Measurements from ENCODE around the gene MTIF2. TPM values are rescaled to one million over a fixed set of nuclear protein-coding genes. Genes with fewer than 3 reads are reported as not detected.

MTIF2 gene
- polyA plus RNA-seq, 2 of the 4 experiments (the other 2 are of a cell fraction) = 47.2 to 91.6 TPM

DNA sequence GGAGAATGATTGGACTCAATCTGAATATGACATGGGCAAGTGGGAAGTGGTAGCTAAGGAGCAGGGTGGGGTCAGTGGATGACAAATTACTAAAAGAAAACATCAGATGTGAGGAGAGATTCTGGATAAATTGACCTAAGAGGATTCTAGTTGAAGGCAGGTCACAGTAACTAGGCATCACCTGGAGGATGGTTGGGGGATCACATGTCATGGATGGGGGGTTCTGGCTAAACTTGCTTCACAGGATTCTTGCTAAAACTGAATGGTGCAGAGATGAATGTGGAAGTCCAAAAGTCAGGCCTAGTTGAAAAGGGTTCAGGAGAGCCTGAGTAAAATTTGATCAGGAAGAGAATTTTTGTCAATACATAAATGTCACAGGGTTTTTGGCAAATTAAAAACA lies 55.2 kb downstream of the MTIF2 start:
- DNase-seq (ENCODE audit: low read depth in 1 of 2, low spot score in 1 of 2) (no peak), FAIRE-seq (no peak), ATAC-seq (no peak)
- ChIA-PET POLR2A (no interaction called here), CTCF (interaction anchor here (1.1 kb wide), 1 partner anchor 46 kb away, joined by 3 read pairs; no protein-coding TSS in a partner anchor)
- Histone ChIP-seq H3K4me2 (no peak overlapping the region), H3K27ac (no peak overlapping the region), H3K9me3 (no peaks in the 10 kb centered on the region), H3K4me1 (no peaks in the 10 kb centered on the region), H3K4me3 (no peak overlapping the region)
- no peak for TF ChIP-seq SREBF2 (IDR thresholded peaks at IDR 0.05)
- TF ChIP-seq CHD4 (IDR thresholded peaks at IDR 0.05; ENCODE audit: borderline replicate concordance) = no peak
- TF ChIP-seq, protein P1, sequence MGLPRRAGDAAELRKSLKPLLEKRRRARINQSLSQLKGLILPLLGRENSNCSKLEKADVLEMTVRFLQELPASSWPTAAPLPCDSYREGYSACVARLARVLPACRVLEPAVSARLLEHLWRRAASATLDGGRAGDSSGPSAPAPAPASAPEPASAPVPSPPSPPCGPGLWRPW (IDR thresholded peaks at IDR 0.05) = no peak
- no peak for TF ChIP-seq EHMT2 (IDR thresholded peaks at IDR 0.05; ENCODE audit: low read depth)
- TF ChIP-seq RCOR1 (IDR thresholded peaks at IDR 0.05; ENCODE audit: low read depth, low read length) = no peak
- TF ChIP-seq, protein P2, sequence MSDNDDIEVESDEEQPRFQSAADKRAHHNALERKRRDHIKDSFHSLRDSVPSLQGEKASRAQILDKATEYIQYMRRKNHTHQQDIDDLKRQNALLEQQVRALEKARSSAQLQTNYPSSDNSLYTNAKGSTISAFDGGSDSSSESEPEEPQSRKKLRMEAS (IDR thresholded peaks at IDR 0.05) = no peak
- TF ChIP-seq KDM5A (IDR thresholded peaks at IDR 0.05) = no peak
- no peak for TF ChIP-seq CHD2 (IDR thresholded peaks at IDR 0.05; ENCODE audit: low read length, partially characterized antibody)
- no peak for TF ChIP-seq USF2 (IDR thresholded peaks at IDR 0.05)
- no peak for TF ChIP-seq POLR2AphosphoS2 (conservative IDR thresholded peaks at IDR 0.05; ENCODE audit: low read length)
- TF ChIP-seq CBX8 (IDR thresholded peaks at IDR 0.05) = no peak
- TF ChIP-seq, protein P3, sequence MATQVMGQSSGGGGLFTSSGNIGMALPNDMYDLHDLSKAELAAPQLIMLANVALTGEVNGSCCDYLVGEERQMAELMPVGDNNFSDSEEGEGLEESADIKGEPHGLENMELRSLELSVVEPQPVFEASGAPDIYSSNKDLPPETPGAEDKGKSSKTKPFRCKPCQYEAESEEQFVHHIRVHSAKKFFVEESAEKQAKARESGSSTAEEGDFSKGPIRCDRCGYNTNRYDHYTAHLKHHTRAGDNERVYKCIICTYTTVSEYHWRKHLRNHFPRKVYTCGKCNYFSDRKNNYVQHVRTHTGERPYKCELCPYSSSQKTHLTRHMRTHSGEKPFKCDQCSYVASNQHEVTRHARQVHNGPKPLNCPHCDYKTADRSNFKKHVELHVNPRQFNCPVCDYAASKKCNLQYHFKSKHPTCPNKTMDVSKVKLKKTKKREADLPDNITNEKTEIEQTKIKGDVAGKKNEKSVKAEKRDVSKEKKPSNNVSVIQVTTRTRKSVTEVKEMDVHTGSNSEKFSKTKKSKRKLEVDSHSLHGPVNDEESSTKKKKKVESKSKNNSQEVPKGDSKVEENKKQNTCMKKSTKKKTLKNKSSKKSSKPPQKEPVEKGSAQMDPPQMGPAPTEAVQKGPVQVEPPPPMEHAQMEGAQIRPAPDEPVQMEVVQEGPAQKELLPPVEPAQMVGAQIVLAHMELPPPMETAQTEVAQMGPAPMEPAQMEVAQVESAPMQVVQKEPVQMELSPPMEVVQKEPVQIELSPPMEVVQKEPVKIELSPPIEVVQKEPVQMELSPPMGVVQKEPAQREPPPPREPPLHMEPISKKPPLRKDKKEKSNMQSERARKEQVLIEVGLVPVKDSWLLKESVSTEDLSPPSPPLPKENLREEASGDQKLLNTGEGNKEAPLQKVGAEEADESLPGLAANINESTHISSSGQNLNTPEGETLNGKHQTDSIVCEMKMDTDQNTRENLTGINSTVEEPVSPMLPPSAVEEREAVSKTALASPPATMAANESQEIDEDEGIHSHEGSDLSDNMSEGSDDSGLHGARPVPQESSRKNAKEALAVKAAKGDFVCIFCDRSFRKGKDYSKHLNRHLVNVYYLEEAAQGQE (IDR thresholded peaks at IDR 0.05) = no peak
- no peak for TF ChIP-seq RAD21 (conservative IDR thresholded peaks at IDR 0.05 in 1 of 2, IDR thresholded peaks at IDR 0.05 in 1 of 2)
- TF ChIP-seq HEYL (CRISPR knock-in tag; IDR thresholded peaks at IDR 0.05) = no peak
- TF ChIP-seq ESRRA (IDR thresholded peaks at IDR 0.05; ENCODE audit: borderline replicate concordance, low read length) = no peak
- TF ChIP-seq NPAS2 (CRISPR knock-in tag; IDR thresholded peaks at IDR 0.05; ENCODE audit: borderline replicate concordance) = no peak
- no peak for TF ChIP-seq ZSCAN20 (CRISPR knock-in tag; IDR thresholded peaks at IDR 0.05)
- TF ChIP-seq CTCF (IDR thresholded peaks at IDR 0.05) = no peak

DNA sequence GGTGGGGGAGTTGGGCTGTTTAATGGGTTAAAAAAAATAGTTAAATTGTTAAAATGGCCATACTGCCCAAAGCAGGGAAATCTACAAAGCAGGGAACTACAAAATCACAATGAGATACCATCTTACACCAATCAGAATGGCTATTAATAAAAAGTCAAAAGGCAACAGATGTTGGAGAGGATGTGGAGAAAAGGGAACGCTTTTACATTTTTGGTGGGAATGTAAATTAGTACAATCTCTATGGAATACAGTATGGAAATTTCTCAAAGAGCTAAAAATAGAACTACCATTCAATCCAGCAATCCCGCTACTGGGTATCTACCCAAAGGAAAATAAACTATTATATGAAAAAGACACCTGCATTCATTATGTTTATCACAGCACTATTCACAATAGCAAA lies 64.1 kb downstream of the MTIF2 start:
- ChIA-PET CTCF (no interaction called here), POLR2A (no interaction called here)
- TF ChIP-seq FOSL2 (IDR thresholded peaks at IDR 0.05) (no peak), FOSL2 (CRISPR knock-in tag; IDR thresholded peaks at IDR 0.05) (no peak), GATA3 (IDR thresholded peaks at IDR 0.05; ENCODE audit: borderline replicate concordance) (no peak), CBX2 (IDR thresholded peaks at IDR 0.05; ENCODE audit: borderline replicate concordance, low read depth) (no peak), KDM1A (IDR thresholded peaks at IDR 0.05; ENCODE audit: low read depth) (no peak), PHF8 (IDR thresholded peaks at IDR 0.05; ENCODE audit: borderline replicate concordance, low read depth) (no peak), POLR2A (IDR thresholded peaks at IDR 0.05; ENCODE audit: low read length) (no peak), EHMT2 (IDR thresholded peaks at IDR 0.05; ENCODE audit: low read depth) (no peak), JUNB (IDR thresholded peaks at IDR 0.05) (no peak), FOSB (CRISPR knock-in tag; IDR thresholded peaks at IDR 0.05) (no peak)
- TF ChIP-seq, protein P4, sequence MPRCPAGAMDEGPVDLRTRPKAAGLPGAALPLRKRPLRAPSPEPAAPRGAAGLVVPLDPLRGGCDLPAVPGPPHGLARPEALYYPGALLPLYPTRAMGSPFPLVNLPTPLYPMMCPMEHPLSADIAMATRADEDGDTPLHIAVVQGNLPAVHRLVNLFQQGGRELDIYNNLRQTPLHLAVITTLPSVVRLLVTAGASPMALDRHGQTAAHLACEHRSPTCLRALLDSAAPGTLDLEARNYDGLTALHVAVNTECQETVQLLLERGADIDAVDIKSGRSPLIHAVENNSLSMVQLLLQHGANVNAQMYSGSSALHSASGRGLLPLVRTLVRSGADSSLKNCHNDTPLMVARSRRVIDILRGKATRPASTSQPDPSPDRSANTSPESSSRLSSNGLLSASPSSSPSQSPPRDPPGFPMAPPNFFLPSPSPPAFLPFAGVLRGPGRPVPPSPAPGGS (IDR thresholded peaks at IDR 0.05) = no peak
- FAIRE-seq (no peak), DNase-seq (ENCODE audit: low read depth in 1 of 2, low spot score in 1 of 2) (no peak), ATAC-seq (no peak)
- Histone ChIP-seq H3K4me1 (no peaks in the 10 kb centered on the region), H3K27ac (no peak overlapping the region), H3K4me2 (no peak overlapping the region), H3K4me3 (no peak overlapping the region), H3K9me3 (no peaks in the 10 kb centered on the region)
- WGBS (ENCODE audit: missing lambda C conversion rate) = 86% methylated on average over 2 of the region's 2 CpGs
